A549 (cell line): ENCODE measurements around the gene TTC7B. TPM values are rescaled to one million over a fixed set of nuclear protein-coding genes. Genes with fewer than 3 reads are reported as not detected.

Source experiments
- ATAC-seq, 2 experiments: fragments of 200-7000 bp in 1 of 2; fragments of >200 bp in 1 of 2; cut with Nextera tagmentation in 1 of 2; cut with Tn5 transposase in 1 of 2; 3 replicates each; pipeline versions ENCODE4 v1.8.0 to v1.9.1; 2018 to 2020; ENCODE audit warnings: mild to moderate bottlenecking in 1 of 2, moderate library complexity in 1 of 2
- CTCF ChIA-PET: fragments of 300-600 bp; sonication (Branson Sonifier 250); formaldehyde crosslinking; extraction: SDS; loops from one replicate; lab custom pipeline; 2021; ENCODE audit warnings: antibody characterized with exemption, inconsistent platforms; lab: Yijun Ruan, JAX
- POLR2A ChIA-PET: fragments of 350-600 bp; formaldehyde crosslinking; extraction: SDS; loops from one replicate; lab custom pipeline; 2021; ENCODE audit warnings: antibody characterized with exemption, inconsistent platforms; lab: Yijun Ruan, JAX
- DNase-seq, 2 experiments: peaks; one replicate each; pipeline versions ENCODE4 v3.0.0 to v3.0.0-alpha.2; 2011 to 2016; ENCODE audit warnings: low read depth in 1 of 2, low spot score in 1 of 2
- FAIRE-seq: peaks from 2 replicates; lab custom pipeline; 2011; peaks lifted over from hg19 to GRCh38; lab: Jason Lieb, UNC
- H3K27ac ChIP-seq, 2 experiments: fragments of >200 bp; sonication (Bioruptor Twin); formaldehyde crosslinking; 3 replicates each; pipeline ENCODE4 v1.5.1; 2016 to 2017
- H3K4me1 ChIP-seq: fragments of >200 bp; sonication (Bioruptor Twin); formaldehyde crosslinking; 3 replicates; pipeline ENCODE4 v1.6.1; 2016
- H3K4me2 ChIP-seq: fragments of >200 bp; sonication (Bioruptor Twin); formaldehyde crosslinking; 3 replicates; pipeline ENCODE4 v1.6.1; 2016
- H3K4me3 ChIP-seq: fragments of >200 bp; sonication (Bioruptor Twin); formaldehyde crosslinking; 3 replicates; pipeline ENCODE4 v1.5.1; 2016
- H3K9me3 ChIP-seq: fragments of >200 bp; sonication (Bioruptor Twin); formaldehyde crosslinking; 3 replicates; pipeline ENCODE4 v1.6.1; 2016
- BHLHE40 ChIP-seq: IDR thresholded peaks from 2 replicates; pipeline ENCODE4 v1.6.1; 2012; ENCODE audit warnings: low read depth, low read length, inconsistent platforms
- CBX8 ChIP-seq: fragments of 200-600 bp; sonication (generic); IDR thresholded peaks from 2 replicates; pipeline ENCODE4 v1.6.1; 2016
- CHD2 ChIP-seq: fragments of 150-350 bp; IDR thresholded peaks from 2 replicates; pipeline ENCODE4 v1.6.1; 2014; ENCODE audit warnings: low read length; ENCODE audit not compliant: partially characterized antibody
- EP300 ChIP-seq, 2 experiments: fragments of >200 bp; sonication (Bioruptor Twin); formaldehyde crosslinking; IDR thresholded peaks; 2 replicates in 1 of 2; 3 replicates in 1 of 2; pipeline ENCODE4 v1.6.1; 2016 to 2017
- ESRRA ChIP-seq: fragments of 150-350 bp; IDR thresholded peaks from 2 replicates; pipeline ENCODE4 v1.6.1; 2014; ENCODE audit warnings: mild to moderate bottlenecking, low read length, borderline replicate concordance
- FOSL2 ChIP-seq, 2 experiments: fragments of 450-650 bp in 1 of 2; fragments of >200 bp in 1 of 2; sonication (Bioruptor Twin) in 1 of 2; formaldehyde crosslinking; IDR thresholded peaks; 2 replicates each; pipeline versions ENCODE4 v1.5.0 to v1.6.1; 2016 to 2020; ENCODE audit warnings: mild to moderate bottlenecking in 1 of 2, moderate library complexity in 1 of 2
- FOXS1 ChIP-seq: fragments of 250-450 bp; sonication (Bioruptor Pico); IDR thresholded peaks from 2 replicates; pipeline ENCODE4 v1.5.0; 2020; ENCODE audit warnings: mild to moderate bottlenecking, moderate library complexity
- HDAC2 ChIP-seq: fragments of 200-600 bp; sonication (generic); IDR thresholded peaks from 2 replicates; pipeline ENCODE4 v1.6.1; 2016
- HES2 ChIP-seq: fragments of >200 bp; sonication (Bioruptor Twin); formaldehyde crosslinking; IDR thresholded peaks from 2 replicates; pipeline ENCODE4 v1.6.1; 2016
- HEYL ChIP-seq: fragments of 250-450 bp; sonication (Bioruptor Pico); IDR thresholded peaks from 2 replicates; pipeline ENCODE4 v1.8.0; 2021; ENCODE audit warnings: mild to moderate bottlenecking, moderate library complexity
- HOXA7 ChIP-seq: fragments of 250-450 bp; sonication (Bioruptor Pico); IDR thresholded peaks from 2 replicates; pipeline ENCODE4 v1.5.0; 2020; ENCODE audit warnings: mild to moderate bottlenecking, moderate library complexity
- HOXB13 ChIP-seq: fragments of 250-450 bp; sonication (Bioruptor Pico); IDR thresholded peaks from 2 replicates; pipeline ENCODE4 v1.5.0; 2020; ENCODE audit warnings: low read depth, mild to moderate bottlenecking, moderate library complexity
- JUN ChIP-seq, 2 experiments: fragments of >200 bp; sonication (Bioruptor Twin); formaldehyde crosslinking; IDR thresholded peaks; 2 replicates in 1 of 2; 3 replicates in 1 of 2; pipeline ENCODE4 v1.6.1; 2016 to 2017
- KDM1A ChIP-seq: fragments of 200-600 bp; sonication (generic); IDR thresholded peaks from 2 replicates; pipeline ENCODE4 v1.6.1; 2016; ENCODE audit warnings: low read depth, mild to moderate bottlenecking
- MAFK ChIP-seq: fragments of 450-650 bp; IDR thresholded peaks from 2 replicates; pipeline ENCODE4 v1.6.1; 2014; ENCODE audit not compliant: partially characterized antibody
- NFE2L2 ChIP-seq: fragments of 150-350 bp; conservative IDR thresholded peaks from 2 replicates; pipeline ENCODE4 v1.6.1; 2014; ENCODE audit warnings: low read length
- NPAS2 ChIP-seq: fragments of 250-450 bp; sonication (Bioruptor Pico); IDR thresholded peaks from 2 replicates; pipeline ENCODE4 v1.8.0; 2022; ENCODE audit warnings: mild to moderate bottlenecking, moderate library complexity, borderline replicate concordance
- PHF8 ChIP-seq: fragments of 200-600 bp; sonication (generic); IDR thresholded peaks from 2 replicates; pipeline ENCODE4 v1.6.1; 2016; ENCODE audit warnings: low read depth, mild to moderate bottlenecking, antibody characterized with exemption, moderate library complexity, borderline replicate concordance
- RARB ChIP-seq: fragments of 250-450 bp; sonication (Bioruptor Pico); IDR thresholded peaks from 2 replicates; pipeline ENCODE4 v1.8.0; 2021; ENCODE audit warnings: mild to moderate bottlenecking, moderate library complexity
- RNF2 ChIP-seq: fragments of 200-600 bp; sonication (generic); IDR thresholded peaks from 2 replicates; pipeline ENCODE4 v1.6.1; 2016; ENCODE audit warnings: low read depth, mild to moderate bottlenecking, antibody characterized with exemption, moderate library complexity, borderline replicate concordance
- SREBF2 ChIP-seq: fragments of 450-650 bp; IDR thresholded peaks from 2 replicates; pipeline ENCODE4 v1.6.1; 2014; ENCODE audit warnings: mild to moderate bottlenecking, moderate library complexity
- TP53 ChIP-seq: fragments of 250-450 bp; sonication (Bioruptor Pico); IDR thresholded peaks from 2 replicates; pipeline ENCODE4 v1.5.0; 2021; ENCODE audit warnings: mild to moderate bottlenecking, moderate library complexity
- ZFP36 ChIP-seq: fragments of 450-650 bp; IDR thresholded peaks from 2 replicates; pipeline ENCODE4 v1.6.1; 2014; ENCODE audit warnings: borderline replicate concordance; ENCODE audit not compliant: partially characterized antibody
- ZNF302 ChIP-seq: fragments of 250-450 bp; sonication (Bioruptor Pico); IDR thresholded peaks from 2 replicates; pipeline ENCODE4 v1.9.0; 2021; ENCODE audit warnings: inconsistent platforms, mild to moderate bottlenecking, moderate library complexity
- ZSCAN20 ChIP-seq: fragments of 250-450 bp; sonication (Bioruptor Pico); IDR thresholded peaks from 2 replicates; pipeline ENCODE4 v1.8.0; 2022; ENCODE audit warnings: mild to moderate bottlenecking, moderate library complexity
- WGBS: methylation state at CpG from one replicate; pipeline ENCODE4 v1.1.6; 2017; ENCODE audit errors: missing lambda C conversion rate; 5-methylcytosine and 5-hydroxymethylcytosine counted together
- polyA plus RNA-seq, 4 experiments: library from polyadenylated mRNA; depleted of rRNA in 3 of 4; stranded (reverse); fragments of >200 nt; fragmentation: RNase III in 1 of 4; extraction: RNeasy Plus Mini Kit Qiagen cat#74134 plus additional on column Dnase treatment in 1 of 4; gene quantifications; 2 replicates in 3 of 4; 3 replicates in 1 of 4; pipeline ENCODE4 v1.2.3, GENCODE V29; 2011 to 2017

TTC7B gene
- polyA plus RNA-seq, 2 of the 4 experiments (the other 2 are of a cell fraction), result 16.6 to 28.0 TPM

DNA sequence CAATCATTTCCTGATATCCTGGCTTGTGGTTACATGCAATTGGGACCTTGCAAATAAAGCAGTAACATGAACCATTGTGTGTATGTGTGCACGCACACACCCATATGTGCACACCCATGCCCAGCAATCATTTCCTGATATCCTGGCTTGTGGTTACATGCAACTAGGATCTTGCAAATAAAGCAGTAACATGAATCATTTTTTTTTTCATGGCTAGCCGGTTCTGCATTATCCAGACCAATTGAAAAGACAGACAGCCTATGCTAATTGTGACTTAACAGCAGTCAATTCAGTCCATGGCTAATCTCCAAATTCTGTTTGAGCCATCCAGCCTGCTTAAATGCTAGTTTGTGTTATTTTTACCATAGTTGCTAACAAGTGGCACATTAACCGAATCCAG, 134.3 kb downstream of the TTC7B start:
- ATAC-seq, result no peak
- WGBS, result 93% methylated on average over 3 of the region's 3 CpGs
- Histone ChIP-seq H3K27ac (no peak overlapping the region), H3K4me3 (no peak overlapping the region), H3K9me3 (no peaks in the 10 kb centered on the region), H3K4me2 (no peak overlapping the region), H3K4me1 (peaks cover 16% of the 10 kb centered on the region; the same call in 2 of the 3 replicates)
- FAIRE-seq, result no peak
- TF ChIP-seq HES2, result no peak
- TF ChIP-seq JUN (IDR thresholded peaks at IDR 0.05), result no peak
- TF ChIP-seq CBX8, result no peak
- no peak for TF ChIP-seq ESRRA
- no peak for TF ChIP-seq ZNF302 (CRISPR knock-in tag)
- no peak for DNase-seq
- ChIA-PET POLR2A (no interaction called here), CTCF (interaction anchor here (3.9 kb wide), 1 partner anchor 15 kb away, joined by 17 read pairs; no protein-coding TSS in a partner anchor)

GRCh38 chr14:90678846-90679362, 137.3 kb downstream of the TTC7B start:
- Histone ChIP-seq H3K27ac (no peak overlapping the region), H3K4me2 (no peak overlapping the region), H3K4me1 (peaks cover 16% of the 10 kb centered on the region; the same call in 2 of the 3 replicates), H3K9me3 (no peaks in the 10 kb centered on the region), H3K4me3 (no peak overlapping the region)
- CTCF ChIA-PET, result interaction anchor here (1.0 to 1.1 kb wide), 2 partner anchors 377 to 390 kb away, joined by 3 read pairs; no protein-coding TSS in a partner anchor
- no peak for TF ChIP-seq HDAC2
- ATAC-seq (no peak), FAIRE-seq (no peak), DNase-seq (no peak)
- POLR2A ChIA-PET, result no interaction called here
- WGBS, result 98% methylated on average over 6 of the region's 6 CpGs

DNA sequence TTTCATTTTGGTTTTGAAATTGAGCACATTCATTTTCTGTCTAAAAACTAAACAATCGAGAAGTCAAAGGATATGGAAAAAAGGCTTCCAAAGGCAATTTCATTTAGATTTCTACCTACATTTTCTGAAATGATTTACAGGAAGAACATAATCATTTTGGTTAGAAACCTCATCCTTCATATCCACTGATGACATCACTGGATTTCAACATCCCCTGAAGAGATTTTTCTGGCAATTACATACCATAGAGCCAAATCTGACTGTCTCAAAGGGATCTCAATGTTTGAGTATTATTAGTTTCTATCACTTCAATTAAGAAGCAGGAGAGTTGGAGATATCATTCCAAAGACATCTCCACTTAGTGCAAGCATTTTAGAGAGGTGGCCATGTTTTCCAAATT, 137.8 kb downstream of the TTC7B start:
- no peak overlapping the region for H3K4me3 ChIP-seq
- H3K9me3 ChIP-seq, result no peaks in the 10 kb centered on the region
- peaks cover 16% of the 10 kb centered on the region; the same call in 2 of the 3 replicates for H3K4me1 ChIP-seq
- no peak overlapping the region for H3K27ac ChIP-seq
- 94% methylated on average over 1 of the region's 1 CpG for WGBS
- no peak for TF ChIP-seq RNF2
- TF ChIP-seq, all 56 proteins: peak for 0
- ChIA-PET CTCF (interaction anchor here (1.1 kb wide), 1 partner anchor 389 kb away, joined by 3 read pairs; no protein-coding TSS in a partner anchor), POLR2A (no interaction called here)
- DNase-seq, result no peak
- ATAC-seq, result no peak
- no peak for FAIRE-seq
- H3K4me2 ChIP-seq, result no peak overlapping the region

- H3K4me2 ChIP-seq, result 0 out of 3 replicates have a peak overlapping the region, but pooled peaks have one; percentile 4
- 65% methylated on average over 5 of the region's 5 CpGs for WGBS
- H3K4me1 ChIP-seq, result peaks cover 16% of the 10 kb centered on the region; the same call in 2 of the 3 replicates
- H3K4me3 ChIP-seq, result no peak overlapping the region
- no peak for DNase-seq
- POLR2A ChIA-PET, result no interaction called here
- CTCF ChIA-PET, result no interaction called here
- TF ChIP-seq ZSCAN20 (CRISPR knock-in tag), result no peak
- no peak for TF ChIP-seq HOXA7
- TF ChIP-seq FOXS1 (CRISPR knock-in tag), result no peak
- no peak for TF ChIP-seq FOSL2 (IDR thresholded peaks at IDR 0.05)
- 0 out of 2 replicates have a peak, but pooled peaks have one; percentile 4 for TF ChIP-seq FOSL2 (CRISPR knock-in tag; IDR thresholded peaks at IDR 0.05)
- FAIRE-seq, result no peak
- no peak for ATAC-seq
- no peaks in the 10 kb centered on the region for H3K9me3 ChIP-seq
- H3K27ac ChIP-seq, result no peak overlapping the region
Observed at GRCh38 chr14:90677484-90678050, 138.7 kb downstream of the TTC7B start.

DNA sequence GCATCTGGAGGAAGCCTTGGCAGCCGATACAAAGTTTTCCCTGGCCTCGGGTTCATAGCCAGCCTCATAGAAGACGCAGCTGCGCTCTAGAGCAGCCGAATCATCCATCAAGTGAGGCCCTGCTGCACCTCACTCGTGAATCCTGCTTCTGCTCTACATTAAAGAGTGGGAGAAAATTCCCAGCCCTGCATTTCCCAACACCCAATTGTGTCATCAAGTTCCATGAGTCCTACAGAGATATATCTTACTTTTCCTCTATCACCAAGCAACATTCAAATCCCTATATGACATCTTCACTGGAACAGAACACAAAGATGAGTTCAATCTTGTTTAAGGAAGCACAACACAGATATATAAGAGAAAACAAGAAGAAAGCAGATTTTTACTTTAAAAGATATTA, 139.3 kb downstream of the TTC7B start:
- no peak overlapping the region for H3K27ac ChIP-seq
- ATAC-seq (no peak), DNase-seq (no peak), FAIRE-seq (no peak)
- 84% methylated on average over 6 of the region's 6 CpGs for WGBS
- H3K4me2 ChIP-seq, result no peak overlapping the region
- ChIA-PET CTCF (no interaction called here), POLR2A (no interaction called here)
- H3K9me3 ChIP-seq, result no peaks in the 10 kb centered on the region
- no peak overlapping the region for H3K4me3 ChIP-seq
- TF ChIP-seq EP300 (IDR thresholded peaks at IDR 0.05) (no peak), JUN (IDR thresholded peaks at IDR 0.05) (no peak), ZFP36 (no peak), KDM1A (no peak), TP53 (CRISPR knock-in tag) (no peak), RARB (CRISPR knock-in tag) (no peak), FOXS1 (CRISPR knock-in tag) (no peak), NFE2L2 (no peak), HEYL (CRISPR knock-in tag) (no peak), ZSCAN20 (CRISPR knock-in tag) (no peak), PHF8 (no peak), NPAS2 (no peak), HES2 (no peak), SREBF2 (no peak), RNF2 (no peak), CHD2 (no peak), MAFK (no peak), BHLHE40 (no peak), HOXB13 (CRISPR knock-in tag) (no peak), ESRRA (no peak)
- H3K4me1 ChIP-seq, result peaks cover 16% of the 10 kb centered on the region; the same call in 2 of the 3 replicates
